HEK293 (cell line): ENCODE results near the gene GFOD1.

ENCODE experiments used
- CTCF ChIA-PET: fragments of 350-600 bp; formaldehyde crosslinking; extraction: SDS; loops from one replicate; lab custom pipeline; 2021; ENCODE audit warnings: antibody characterized with exemption; lab: Yijun Ruan, JAX
- POLR2A ChIA-PET: fragments of 300-600 bp; formaldehyde crosslinking; extraction: SDS; loops from one replicate; lab custom pipeline; 2020; ENCODE audit warnings: antibody characterized with exemption, inconsistent platforms; lab: Yijun Ruan, JAX
- H3K27ac ChIP-seq: fragments of 200-500 bp; sonication (Bioruptor generic); 2 replicates; pipeline ENCODE4 v1.5.1; 2014; ENCODE audit warnings: low read depth, low read length, control low read depth, inconsistent platforms; ENCODE audit errors: extremely low read depth
- H3K36me3 ChIP-seq, 2 experiments: fragments of 200-500 bp in 1 of 2; sonication (Bioruptor generic) in 1 of 2; 1 replicate in 1 of 2; 2 replicates in 1 of 2; pipeline ENCODE4 v1.5.1; 2014 to 2017; ENCODE audit warnings: inconsistent platforms in 2 of 2, low read length in 2 of 2; ENCODE audit not compliant: control insufficient read depth in 2 of 2, insufficient read depth in 1 of 2
- H3K4me1 ChIP-seq: fragments of 200-500 bp; sonication (Bioruptor generic); 2 replicates; pipeline ENCODE4 v1.5.1; 2014; ENCODE audit warnings: mild to moderate bottlenecking, low read length, inconsistent platforms; ENCODE audit not compliant: control insufficient read depth, insufficient read depth
- H3K4me3 ChIP-seq: 2 replicates; pipeline ENCODE4 v1.5.1; 2011; ENCODE audit warnings: low read depth, mild to moderate bottlenecking, control low read depth, low read length, moderate library complexity
- H3K9me3 ChIP-seq: fragments of 200-500 bp; sonication (Bioruptor generic); 2 replicates; pipeline ENCODE4 v1.5.1; 2014; ENCODE audit warnings: low read depth, low read length, inconsistent platforms; ENCODE audit not compliant: control insufficient read depth, insufficient read depth
- FEZF1 ChIP-seq: fragments of 450-650 bp; formaldehyde crosslinking; IDR thresholded peaks from 2 replicates; pipeline ENCODE4 v1.5.1; 2016; ENCODE audit warnings: missing biosample characterization, missing genetic modification characterization
- KLF8 ChIP-seq: fragments of 450-650 bp; formaldehyde crosslinking; IDR thresholded peaks from 2 replicates; pipeline ENCODE4 v1.5.1; 2016; ENCODE audit warnings: missing biosample characterization, missing genetic modification characterization
- OSR2 ChIP-seq: fragments of 450-650 bp; formaldehyde crosslinking; IDR thresholded peaks from 2 replicates; pipeline ENCODE4 v1.5.1; 2016; ENCODE audit warnings: missing biosample characterization, missing genetic modification characterization
- OVOL3 ChIP-seq: fragments of 450-650 bp; formaldehyde crosslinking; IDR thresholded peaks from 2 replicates; pipeline ENCODE4 v1.5.1; 2016; ENCODE audit warnings: missing biosample characterization, missing genetic modification characterization
- REPIN1 ChIP-seq: fragments of 450-650 bp; formaldehyde crosslinking; IDR thresholded peaks from 2 replicates; pipeline ENCODE4 v1.5.1; 2017; ENCODE audit warnings: missing biosample characterization, missing genetic modification characterization, low read depth
- TCF7L2 ChIP-seq: IDR thresholded peaks from 2 replicates; pipeline ENCODE4 v1.6.1; 2011; ENCODE audit warnings: low read depth, mild to moderate bottlenecking, inconsistent platforms, low read length, moderate library complexity, borderline replicate concordance
- ZBTB8A ChIP-seq: fragments of 450-650 bp; formaldehyde crosslinking; IDR thresholded peaks from 2 replicates; pipeline ENCODE4 v1.5.1; 2016; ENCODE audit warnings: missing biosample characterization, missing genetic modification characterization
- ZEB2 ChIP-seq: fragments of 450-650 bp; formaldehyde crosslinking; IDR thresholded peaks from 2 replicates; pipeline ENCODE4 v1.5.1; 2016; ENCODE audit warnings: missing biosample characterization, missing genetic modification characterization
- ZNF121 ChIP-seq: fragments of 450-650 bp; formaldehyde crosslinking; IDR thresholded peaks from 2 replicates; pipeline ENCODE4 v1.5.1; 2016; ENCODE audit warnings: missing biosample characterization, missing genetic modification characterization
- ZNF133 ChIP-seq: fragments of 450-650 bp; formaldehyde crosslinking; IDR thresholded peaks from 2 replicates; pipeline ENCODE4 v1.5.1; 2016; ENCODE audit warnings: missing biosample characterization, missing genetic modification characterization
- ZNF354C ChIP-seq: fragments of 450-650 bp; formaldehyde crosslinking; IDR thresholded peaks from 2 replicates; pipeline ENCODE4 v1.5.1; 2016; ENCODE audit warnings: missing biosample characterization, missing genetic modification characterization, low read depth, borderline replicate concordance
- ZNF426 ChIP-seq: fragments of 450-650 bp; formaldehyde crosslinking; IDR thresholded peaks from 2 replicates; pipeline ENCODE4 v1.5.1; 2017; ENCODE audit warnings: missing biosample characterization, missing genetic modification characterization, mild to moderate bottlenecking, inconsistent platforms, moderate library complexity
- ZNF530 ChIP-seq: fragments of 450-650 bp; formaldehyde crosslinking; IDR thresholded peaks from 2 replicates; pipeline ENCODE4 v1.5.1; 2016; ENCODE audit warnings: low read depth, missing biosample characterization, missing genetic modification characterization
- ZNF707 ChIP-seq: fragments of 450-650 bp; formaldehyde crosslinking; IDR thresholded peaks from 2 replicates; pipeline ENCODE4 v1.5.1; 2016; ENCODE audit warnings: missing biosample characterization, missing genetic modification characterization
- ZNF768 ChIP-seq: fragments of 450-650 bp; formaldehyde crosslinking; IDR thresholded peaks from 2 replicates; pipeline ENCODE4 v1.5.1; 2018; ENCODE audit warnings: missing biosample characterization, mild to moderate bottlenecking, missing genetic modification characterization
- ZNF843 ChIP-seq: fragments of 450-650 bp; formaldehyde crosslinking; IDR thresholded peaks from 2 replicates; pipeline ENCODE4 v1.5.1; 2016; ENCODE audit warnings: missing biosample characterization, missing genetic modification characterization
- ZSCAN30 ChIP-seq: fragments of 450-650 bp; IDR thresholded peaks from 2 replicates; pipeline ENCODE4 v1.5.1; 2018; ENCODE audit warnings: missing biosample characterization, mild to moderate bottlenecking, missing genetic modification characterization, moderate library complexity
- TF ChIP-seq, protein P1 (sequence below): fragments of 450-650 bp; formaldehyde crosslinking; IDR thresholded peaks from 2 replicates; pipeline ENCODE4 v1.5.1; 2016; ENCODE audit warnings: missing biosample characterization, missing genetic modification characterization
- TF ChIP-seq, protein P2 (sequence below): fragments of 450-650 bp; formaldehyde crosslinking; IDR thresholded peaks from 2 replicates; pipeline ENCODE4 v1.5.1; 2016; ENCODE audit warnings: missing biosample characterization, missing genetic modification characterization
- TF ChIP-seq, protein P3 (sequence below): fragments of 450-650 bp; formaldehyde crosslinking; IDR thresholded peaks from 2 replicates; pipeline ENCODE4 v1.5.0; 2017; ENCODE audit warnings: missing biosample characterization, missing genetic modification characterization, borderline replicate concordance
- TF ChIP-seq, protein P4 (sequence below): fragments of 450-650 bp; formaldehyde crosslinking; IDR thresholded peaks from 2 replicates; pipeline ENCODE4 v1.5.1; 2017; ENCODE audit warnings: missing biosample characterization, missing genetic modification characterization
- TF ChIP-seq, protein P5 (sequence below): fragments of 450-650 bp; formaldehyde crosslinking; optimal IDR thresholded peaks from 2 replicates; pipeline ENCODE3; 2016; ENCODE audit warnings: missing biosample characterization, mild to moderate bottlenecking, missing genetic modification characterization

Gene GFOD1

DNA sequence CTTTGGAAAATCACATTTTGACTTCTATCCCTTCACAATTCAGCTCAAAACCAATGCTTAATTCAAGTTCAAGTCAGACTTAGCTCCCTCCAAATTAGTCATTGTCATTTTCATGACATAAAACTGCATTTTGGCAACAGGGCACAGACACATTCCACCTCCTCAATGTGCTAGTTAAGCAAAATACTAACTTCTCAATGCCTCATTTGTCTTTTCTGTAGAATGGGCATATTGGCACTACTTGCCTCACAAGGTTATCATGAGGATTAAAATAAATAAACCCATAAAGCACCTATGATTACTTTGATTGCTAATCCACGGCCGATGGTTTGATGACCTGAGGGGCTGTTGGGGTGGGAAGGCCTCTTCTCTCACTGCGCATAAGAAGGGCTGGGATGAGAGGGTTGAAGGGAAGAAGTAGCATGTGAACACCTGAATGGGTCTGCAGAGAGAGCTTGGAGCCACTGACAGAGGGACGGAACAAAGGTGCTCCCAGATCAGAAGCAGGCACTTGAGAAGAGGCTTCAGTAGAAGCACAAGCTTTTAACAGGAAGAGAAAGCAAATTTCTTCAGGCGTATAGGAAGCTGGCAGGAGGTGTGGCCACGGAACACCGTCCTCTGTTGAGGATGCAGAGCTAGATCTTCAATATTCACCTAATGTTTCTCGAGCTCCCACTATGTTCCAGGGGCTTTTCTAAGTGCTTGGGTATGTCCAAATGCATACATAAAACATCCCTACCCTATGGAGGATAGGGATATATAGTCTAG lies 147.4 kb downstream of the GFOD1 start:
- TF ChIP-seq ZNF133 (tag by site-specific recombination), result no peak
- no peak for TF ChIP-seq REPIN1
- no peak for TF ChIP-seq ZNF121 (tag by site-specific recombination)
- TF ChIP-seq, protein P1, sequence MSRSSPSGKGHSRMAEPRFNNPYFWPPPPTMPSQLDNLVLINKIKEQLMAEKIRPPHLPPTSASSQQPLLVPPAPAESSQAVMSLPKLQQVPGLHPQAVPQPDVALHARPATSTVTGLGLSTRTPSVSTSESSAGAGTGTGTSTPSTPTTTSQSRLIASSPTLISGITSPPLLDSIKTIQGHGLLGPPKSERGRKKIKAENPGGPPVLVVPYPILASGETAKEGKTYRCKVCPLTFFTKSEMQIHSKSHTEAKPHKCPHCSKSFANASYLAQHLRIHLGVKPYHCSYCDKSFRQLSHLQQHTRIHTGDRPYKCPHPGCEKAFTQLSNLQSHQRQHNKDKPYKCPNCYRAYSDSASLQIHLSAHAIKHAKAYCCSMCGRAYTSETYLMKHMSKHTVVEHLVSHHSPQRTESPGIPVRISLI (tag by site-specific recombination), result no peak
- TF ChIP-seq ZEB2, result no peak
- ChIA-PET CTCF (interaction anchor here (1.1 to 3.9 kb wide), 3 partner anchors 9 to 198 kb away, joined by 3 to 23 read pairs (median 3); no protein-coding TSS in a partner anchor), POLR2A (interaction anchor here (1.1 to 1.2 kb wide), 2 partner anchors 12 to 235 kb away, joined by 3 read pairs; partner anchors contain the start of genes SIRT5 and TBC1D7)
- Histone ChIP-seq H3K27ac (no peak overlapping the region), H3K4me1 (no peaks in the 10 kb centered on the region), H3K4me3 (no peak overlapping the region), H3K9me3 (no peaks in the 10 kb centered on the region), H3K36me3 (no peaks in the 10 kb centered on the region)

DNA sequence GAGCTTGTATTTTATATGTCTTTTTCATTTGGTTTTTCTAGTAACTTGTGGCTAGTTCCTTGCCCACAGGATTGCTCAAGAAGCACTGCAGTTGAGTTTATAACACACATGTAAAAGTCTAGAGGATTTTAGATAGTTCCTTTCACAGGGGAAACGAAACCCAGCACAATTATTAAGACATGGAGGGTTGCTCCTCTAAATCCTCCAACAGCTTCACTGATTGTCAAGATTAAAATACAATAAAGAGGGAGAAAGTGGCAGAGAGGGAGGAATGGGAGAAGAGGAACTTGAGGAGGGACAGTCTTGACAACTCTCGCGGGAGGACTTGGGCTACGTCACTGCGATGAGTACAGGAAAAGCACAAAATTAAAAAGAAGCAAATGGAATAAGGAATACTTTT lies 149.4 kb downstream of the GFOD1 start:
- CTCF ChIA-PET, result interaction anchor here (0.6 to 3.9 kb wide), 19 partner anchors 9 to 357 kb away, joined by 3 to 23 read pairs (median 4); partner anchors contain the start of genes NOL7 and SIRT5
- H3K4me1 ChIP-seq, result no peaks in the 10 kb centered on the region
- POLR2A ChIA-PET, result interaction anchor here (0.8 to 1.3 kb wide), 2 partner anchors 11 to 41 kb away, joined by 3 read pairs; no protein-coding TSS in a partner anchor
- TF ChIP-seq OVOL3 (no peak), ZNF530 (tag by site-specific recombination) (no peak), ZBTB8A (no peak), FEZF1 (no peak), OSR2 (no peak), ZSCAN30 (no peak), ZNF707 (tag by site-specific recombination) (no peak), TCF7L2 (no peak), ZNF426 (no peak), ZNF843 (tag by site-specific recombination) (no peak), ZNF768 (tag by site-specific recombination) (no peak), ZNF354C (tag by site-specific recombination) (no peak), KLF8 (tag by site-specific recombination) (no peak)
- TF ChIP-seq, protein P2, sequence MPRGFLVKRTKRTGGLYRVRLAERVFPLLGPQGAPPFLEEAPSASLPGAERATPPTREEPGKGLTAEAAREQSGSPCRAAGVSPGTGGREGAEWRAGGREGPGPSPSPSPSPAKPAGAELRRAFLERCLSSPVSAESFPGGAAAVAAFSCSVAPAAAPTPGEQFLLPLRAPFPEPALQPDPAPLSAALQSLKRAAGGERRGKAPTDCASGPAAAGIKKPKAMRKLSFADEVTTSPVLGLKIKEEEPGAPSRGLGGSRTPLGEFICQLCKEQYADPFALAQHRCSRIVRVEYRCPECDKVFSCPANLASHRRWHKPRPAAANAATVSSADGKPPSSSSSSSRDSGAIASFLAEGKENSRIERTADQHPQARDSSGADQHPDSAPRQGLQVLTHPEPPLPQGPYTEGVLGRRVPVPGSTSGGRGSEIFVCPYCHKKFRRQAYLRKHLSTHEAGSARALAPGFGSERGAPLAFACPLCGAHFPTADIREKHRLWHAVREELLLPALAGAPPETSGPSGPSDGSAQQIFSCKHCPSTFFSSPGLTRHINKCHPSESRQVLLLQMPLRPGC (tag by site-specific recombination), result no peak
- TF ChIP-seq, protein P3, sequence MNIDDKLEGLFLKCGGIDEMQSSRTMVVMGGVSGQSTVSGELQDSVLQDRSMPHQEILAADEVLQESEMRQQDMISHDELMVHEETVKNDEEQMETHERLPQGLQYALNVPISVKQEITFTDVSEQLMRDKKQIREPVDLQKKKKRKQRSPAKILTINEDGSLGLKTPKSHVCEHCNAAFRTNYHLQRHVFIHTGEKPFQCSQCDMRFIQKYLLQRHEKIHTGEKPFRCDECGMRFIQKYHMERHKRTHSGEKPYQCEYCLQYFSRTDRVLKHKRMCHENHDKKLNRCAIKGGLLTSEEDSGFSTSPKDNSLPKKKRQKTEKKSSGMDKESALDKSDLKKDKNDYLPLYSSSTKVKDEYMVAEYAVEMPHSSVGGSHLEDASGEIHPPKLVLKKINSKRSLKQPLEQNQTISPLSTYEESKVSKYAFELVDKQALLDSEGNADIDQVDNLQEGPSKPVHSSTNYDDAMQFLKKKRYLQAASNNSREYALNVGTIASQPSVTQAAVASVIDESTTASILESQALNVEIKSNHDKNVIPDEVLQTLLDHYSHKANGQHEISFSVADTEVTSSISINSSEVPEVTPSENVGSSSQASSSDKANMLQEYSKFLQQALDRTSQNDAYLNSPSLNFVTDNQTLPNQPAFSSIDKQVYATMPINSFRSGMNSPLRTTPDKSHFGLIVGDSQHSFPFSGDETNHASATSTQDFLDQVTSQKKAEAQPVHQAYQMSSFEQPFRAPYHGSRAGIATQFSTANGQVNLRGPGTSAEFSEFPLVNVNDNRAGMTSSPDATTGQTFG (tag by site-specific recombination), result no peak
- TF ChIP-seq, protein P4, sequence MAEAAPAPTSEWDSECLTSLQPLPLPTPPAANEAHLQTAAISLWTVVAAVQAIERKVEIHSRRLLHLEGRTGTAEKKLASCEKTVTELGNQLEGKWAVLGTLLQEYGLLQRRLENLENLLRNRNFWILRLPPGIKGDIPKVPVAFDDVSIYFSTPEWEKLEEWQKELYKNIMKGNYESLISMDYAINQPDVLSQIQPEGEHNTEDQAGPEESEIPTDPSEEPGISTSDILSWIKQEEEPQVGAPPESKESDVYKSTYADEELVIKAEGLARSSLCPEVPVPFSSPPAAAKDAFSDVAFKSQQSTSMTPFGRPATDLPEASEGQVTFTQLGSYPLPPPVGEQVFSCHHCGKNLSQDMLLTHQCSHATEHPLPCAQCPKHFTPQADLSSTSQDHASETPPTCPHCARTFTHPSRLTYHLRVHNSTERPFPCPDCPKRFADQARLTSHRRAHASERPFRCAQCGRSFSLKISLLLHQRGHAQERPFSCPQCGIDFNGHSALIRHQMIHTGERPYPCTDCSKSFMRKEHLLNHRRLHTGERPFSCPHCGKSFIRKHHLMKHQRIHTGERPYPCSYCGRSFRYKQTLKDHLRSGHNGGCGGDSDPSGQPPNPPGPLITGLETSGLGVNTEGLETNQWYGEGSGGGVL (tag by site-specific recombination), result no peak
- TF ChIP-seq, protein P1 (tag by site-specific recombination), result no peak
- TF ChIP-seq, protein P5, sequence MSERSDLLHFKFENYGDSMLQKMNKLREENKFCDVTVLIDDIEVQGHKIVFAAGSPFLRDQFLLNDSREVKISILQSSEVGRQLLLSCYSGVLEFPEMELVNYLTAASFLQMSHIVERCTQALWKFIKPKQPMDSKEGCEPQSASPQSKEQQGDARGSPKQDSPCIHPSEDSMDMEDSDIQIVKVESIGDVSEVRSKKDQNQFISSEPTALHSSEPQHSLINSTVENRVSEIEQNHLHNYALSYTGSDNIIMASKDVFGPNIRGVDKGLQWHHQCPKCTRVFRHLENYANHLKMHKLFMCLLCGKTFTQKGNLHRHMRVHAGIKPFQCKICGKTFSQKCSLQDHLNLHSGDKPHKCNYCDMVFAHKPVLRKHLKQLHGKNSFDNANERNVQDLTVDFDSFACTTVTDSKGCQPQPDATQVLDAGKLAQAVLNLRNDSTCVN (tag by site-specific recombination), result no peak
- no peaks in the 10 kb centered on the region for H3K36me3 ChIP-seq
- H3K9me3 ChIP-seq, result no peaks in the 10 kb centered on the region
- H3K27ac ChIP-seq, result no peak overlapping the region
- H3K4me3 ChIP-seq, result no peak overlapping the region
